ENCODE results near the gene SPATS2L. TPM values are rescaled to one million over a fixed set of nuclear protein-coding genes. Genes with fewer than 3 reads are reported as not detected.

Gene SPATS2L
- total and polyA plus RNA-seq, 2 of the 13 experiments (the other 11 are each of a cell fraction or from before 2014, with no cell fraction given): 154 to 212 TPM

DNA sequence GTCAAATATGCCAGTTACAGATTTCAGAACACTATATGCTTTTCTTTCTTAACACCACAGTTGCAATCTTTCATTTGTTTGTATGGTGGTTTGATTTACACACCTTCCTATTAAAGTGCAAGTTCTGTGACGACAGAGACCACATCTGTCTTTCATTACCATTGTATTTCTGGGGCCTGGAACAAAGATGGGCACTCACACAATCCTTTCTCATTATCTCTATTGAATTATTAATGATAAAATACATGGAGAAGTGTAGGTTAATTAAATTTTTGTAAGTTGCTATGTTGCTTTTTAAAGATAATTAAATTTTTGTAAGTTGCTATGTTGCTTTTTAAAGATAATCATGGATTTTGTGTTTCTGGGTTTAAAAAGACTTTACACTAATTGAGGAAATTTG lies 123.5 kb downstream of the SPATS2L start:
- H2AFZ ChIP-seq (ENCODE audit: low read length): no peak overlapping the region
- DNase-seq (ENCODE audit: low spot score) (no peak), ATAC-seq (no peak), FAIRE-seq (no peak)
- H3K4me3 ChIP-seq (replicated peaks in 1 of 3; ENCODE audit: insufficient read depth in 1 of 3, low read depth in 2 of 3, low read length in 3 of 3): no peak overlapping the region
- no peak overlapping the region for H3K4me2 ChIP-seq (ENCODE audit: low read depth, low read length)
- H3K27me3 ChIP-seq (ENCODE audit: control insufficient read depth in 1 of 2, insufficient read depth in 2 of 2, low read length in 2 of 2): no peaks in the 10 kb centered on the region
- 100% methylated on average over 1 of the region's 1 CpG for WGBS (ENCODE audit: low lambda C conversion rate)
- intact Hi-C loops (cut with micrococcal nuclease; ENCODE audit: unreplicated experiment) (no loop called here), in situ Hi-C loops (cut with HindIII; ENCODE audit: extremely low pct_ligation_motif_present, low pct_unique_long_range_greater_than_20kb) (no loop called here)
- H3K79me2 ChIP-seq (ENCODE audit: insufficient read depth, low read length): no peaks in the 10 kb centered on the region
- H4K20me1 ChIP-seq (ENCODE audit: insufficient read depth, low read length): no peaks in the 10 kb centered on the region
- no TSS peak for BruUV-seq (replicated peaks)
- H3K9ac ChIP-seq (ENCODE audit: insufficient read depth, low read depth, low read length): no peak overlapping the region
- H3K9me3 ChIP-seq (ENCODE audit: low read length): no peaks in the 10 kb centered on the region
- CTCF ChIA-PET (ENCODE audit: low intra/inter-chr PET ratio, low total read pairs): no interaction called here
- no peak for TF ChIP-seq HOMEZ (CRISPR knock-in tag; IDR thresholded peaks at IDR 0.05; ENCODE audit: low read depth)
- POLR2A ChIA-PET: no interaction called here
- H3K4me1 ChIP-seq (ENCODE audit: insufficient read depth, low read length): no peaks in the 10 kb centered on the region
- H3K27ac ChIP-seq (ENCODE audit: extremely low read length, insufficient read depth, low read length): no peak overlapping the region
- peaks cover 18 to 68% of the 10 kb centered on the region in 2 experiments for H3K36me3 ChIP-seq (replicated peaks in 1 of 2; ENCODE audit: control insufficient read depth in 1 of 2, insufficient read depth in 2 of 2, low read length in 2 of 2)

DNA sequence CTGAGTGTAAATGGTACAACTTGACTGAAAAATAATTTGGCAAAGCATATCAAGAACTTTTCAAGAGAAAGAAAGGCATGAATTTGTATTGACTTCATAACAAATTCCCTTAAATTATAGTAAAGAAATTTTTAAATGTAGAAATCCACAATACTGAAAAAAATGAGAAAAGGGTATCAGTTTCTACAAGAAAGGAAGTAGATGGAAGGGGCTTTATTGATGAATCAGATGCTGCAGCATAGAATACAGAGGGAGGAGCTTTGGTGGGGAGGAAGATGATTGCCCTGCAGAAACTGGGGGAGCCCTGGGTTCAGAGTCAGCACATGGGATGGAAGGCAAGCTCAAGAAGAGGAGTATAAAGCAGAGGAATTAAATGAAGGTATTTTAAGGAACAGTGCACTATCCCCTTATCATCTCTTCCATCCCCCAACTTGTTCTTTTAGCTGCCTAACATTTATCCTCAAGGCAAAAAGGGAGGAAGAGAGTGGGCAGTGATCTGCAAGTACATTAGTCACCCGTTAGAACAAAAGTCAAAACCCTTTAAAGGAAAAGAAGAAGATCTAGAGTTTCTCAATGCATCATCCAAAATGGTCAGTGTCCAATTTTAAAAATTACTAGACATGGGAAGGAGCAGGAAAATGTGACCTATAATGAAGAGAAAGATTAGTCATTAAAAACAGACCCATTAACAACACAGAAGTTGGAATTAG lies 125.7 kb downstream of the SPATS2L start:
- no peak overlapping the region for H3K4me2 ChIP-seq (ENCODE audit: low read depth, low read length)
- H3K9ac ChIP-seq (ENCODE audit: insufficient read depth, low read depth, low read length): no peak overlapping the region
- H2AFZ ChIP-seq (ENCODE audit: low read length): no peak overlapping the region
- POLR2A ChIA-PET: no interaction called here
- in situ Hi-C loops (cut with HindIII; ENCODE audit: extremely low pct_ligation_motif_present, low pct_unique_long_range_greater_than_20kb): no loop called here
- no peak overlapping the region for H3K4me3 ChIP-seq (replicated peaks in 1 of 3; ENCODE audit: insufficient read depth in 1 of 3, low read depth in 2 of 3, low read length in 3 of 3)
- no peaks in the 10 kb centered on the region for H3K4me1 ChIP-seq (ENCODE audit: insufficient read depth, low read length)
- H3K79me2 ChIP-seq (ENCODE audit: insufficient read depth, low read length): no peaks in the 10 kb centered on the region
- intact Hi-C loops (cut with micrococcal nuclease; ENCODE audit: unreplicated experiment): no loop called here
- BruUV-seq (replicated peaks): TSS peak; percentile 2
- peak; percentile 89 for TF ChIP-seq RBM22 (optimal IDR thresholded peaks at IDR 0.05; ENCODE audit: low read length)
- TF ChIP-seq MIER3 (CRISPR knock-in tag; IDR thresholded peaks at IDR 0.05; ENCODE audit: borderline replicate concordance): no peak
- TF ChIP-seq RAD51 (IDR thresholded peaks at IDR 0.05; ENCODE audit: borderline replicate concordance): no peak
- no peak for DNase-seq (ENCODE audit: low spot score)
- H3K36me3 ChIP-seq (replicated peaks in 1 of 2; ENCODE audit: control insufficient read depth in 1 of 2, insufficient read depth in 2 of 2, low read length in 2 of 2): peaks cover 18 to 75% of the 10 kb centered on the region in 2 experiments
- H3K27me3 ChIP-seq (ENCODE audit: control insufficient read depth in 1 of 2, insufficient read depth in 2 of 2, low read length in 2 of 2): no peaks in the 10 kb centered on the region
- no peaks in the 10 kb centered on the region for H4K20me1 ChIP-seq (ENCODE audit: insufficient read depth, low read length)
- H3K27ac ChIP-seq (ENCODE audit: extremely low read length, insufficient read depth, low read length): no peak overlapping the region
- no peak for FAIRE-seq
- no peak for ATAC-seq
- CTCF ChIA-PET (ENCODE audit: low intra/inter-chr PET ratio, low total read pairs): no interaction called here
- WGBS (ENCODE audit: low lambda C conversion rate): 89% methylated on average over 1 of the region's 1 CpG
- H3K9me3 ChIP-seq (ENCODE audit: low read length): no peaks in the 10 kb centered on the region
